Esophagus muscularis mucosa (tissue), 4 donors: ENCODE data around the gene KRT9. TPM values are rescaled to one million over a fixed set of nuclear protein-coding genes. Genes with fewer than 3 reads are reported as not detected.

Experiments
- DNase-seq: peaks from one replicate; pipeline ENCODE4 v3.0.0-alpha.2; 2017; ENCODE audit errors: extremely low spot score
- H3K27ac ChIP-seq, 4 donors: fragments of 200-600 bp; sonication (generic); replicated peaks in 1 of 4; 1 replicate in 3 of 4; 2 replicates in 1 of 4; pipeline ENCODE4 v1.5.1; 2016 to 2019; ENCODE audit warnings: mild to moderate bottlenecking in 1 of 4
- H3K27me3 ChIP-seq, 4 donors: fragments of 200-600 bp; sonication (generic); one replicate each; pipeline versions ENCODE4 v1.5.1 to v1.6.0; 2016 to 2019
- H3K36me3 ChIP-seq, 4 donors: fragments of 200-600 bp; sonication (generic); one replicate each; pipeline ENCODE4 v1.5.1; 2016 to 2019
- H3K4me1 ChIP-seq, 4 donors: fragments of 200-600 bp; sonication (generic); one replicate each; pipeline ENCODE4 v1.5.1; 2016 to 2019
- H3K4me3 ChIP-seq, 4 donors: fragments of 200-600 bp; sonication (generic); 1 replicate in 2 of 4; 2 replicates in 2 of 4; pipeline ENCODE4 v1.5.1; 2016 to 2019; ENCODE audit warnings: mild to moderate bottlenecking in 4 of 4, moderate library complexity in 1 of 4
- H3K9me3 ChIP-seq, 4 donors: fragments of 200-600 bp; sonication (generic); 1 replicate in 3 of 4; 2 replicates in 1 of 4; pipeline ENCODE4 v1.5.1; 2016 to 2019
- EP300 ChIP-seq: sonication (generic); formaldehyde crosslinking; IDR thresholded peaks from one replicate; pipeline ENCODE4 v1.6.1; 2017; ENCODE audit warnings: antibody characterized with exemption
- POLR2A ChIP-seq: fragments of 450-650 bp; IDR thresholded peaks from one replicate; pipeline ENCODE4 v1.6.1; 2017; ENCODE audit warnings: antibody characterized with exemption, moderate library complexity, mild to moderate bottlenecking, low read depth
- POLR2AphosphoS5 ChIP-seq, 2 donors: sonication (generic); formaldehyde crosslinking; IDR thresholded peaks; one replicate each; pipeline ENCODE4 v1.6.1; 2017; ENCODE audit warnings: antibody characterized with exemption in 2 of 2
- WGBS: methylation state at CpG from one replicate; pipeline ENCODE4 v1.1.5; 2018; 5-methylcytosine and 5-hydroxymethylcytosine counted together
- intact Hi-C: fragments of 100-400 bp; cut with DNase I; formaldehyde crosslinking; loops from one replicate; pipeline ENCODE4 v1.15.1; 2023
- total RNA-seq, 4 donors: library from RNA; depleted of rRNA; stranded (reverse); fragments of >200 nt; gene quantifications; one replicate each; pipeline versions ENCODE4 v1.1.0 to v1.2.1, GENCODE V29; 2016
- TF ChIP-seq, protein P1 (sequence below), 3 experiments: fragments of 200-600 bp in 2 of 3; fragments of 450-650 bp in 1 of 3; sonication (generic) in 2 of 3; IDR thresholded peaks; one replicate each; pipeline ENCODE4 v1.5.1; 2017 to 2019; ENCODE audit warnings: antibody characterized with exemption in 3 of 3, mild to moderate bottlenecking in 2 of 3, moderate library complexity in 1 of 3

KRT9 gene
- total RNA-seq, 4 donors from 2014 or later, result not detected

DNA sequence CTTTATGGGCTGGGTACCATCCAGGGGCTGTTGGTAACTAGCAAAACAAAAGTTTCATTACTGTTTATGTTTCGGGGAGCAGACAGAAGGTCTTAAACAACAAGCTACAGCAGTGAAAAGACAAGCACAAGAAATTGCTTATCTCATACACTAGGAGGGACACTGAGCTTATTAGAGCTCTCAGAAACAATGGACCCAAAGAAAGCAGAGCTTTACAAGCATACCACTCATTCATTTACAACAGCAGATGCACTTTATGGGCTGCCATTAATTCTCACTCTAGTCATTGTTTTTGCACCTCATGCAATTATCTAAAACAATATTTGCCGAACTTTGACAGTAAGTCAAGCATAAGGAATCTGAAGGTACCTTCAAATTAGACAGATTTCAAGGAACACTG is 30.7 kb upstream of the KRT9 start:
- WGBS, result 87% methylated on average over 2 of the region's 2 CpGs
- Histone ChIP-seq H3K4me3 (no peak overlapping the region), H3K27ac (no peak overlapping the region), H3K27me3 (peaks cover 0 to 6% (median 0%) of the 10 kb centered on the region in 4 donors), H3K4me1 (no peaks in the 10 kb centered on the region), H3K36me3 (no peaks in the 10 kb centered on the region), H3K9me3 (peaks cover 0 to 19% (median 7%) of the 10 kb centered on the region in 4 donors)
- no peak for TF ChIP-seq EP300
- no peak for TF ChIP-seq POLR2A
- no peak for TF ChIP-seq POLR2AphosphoS5 (IDR thresholded peaks at IDR 0.05)
- TF ChIP-seq, protein P1, sequence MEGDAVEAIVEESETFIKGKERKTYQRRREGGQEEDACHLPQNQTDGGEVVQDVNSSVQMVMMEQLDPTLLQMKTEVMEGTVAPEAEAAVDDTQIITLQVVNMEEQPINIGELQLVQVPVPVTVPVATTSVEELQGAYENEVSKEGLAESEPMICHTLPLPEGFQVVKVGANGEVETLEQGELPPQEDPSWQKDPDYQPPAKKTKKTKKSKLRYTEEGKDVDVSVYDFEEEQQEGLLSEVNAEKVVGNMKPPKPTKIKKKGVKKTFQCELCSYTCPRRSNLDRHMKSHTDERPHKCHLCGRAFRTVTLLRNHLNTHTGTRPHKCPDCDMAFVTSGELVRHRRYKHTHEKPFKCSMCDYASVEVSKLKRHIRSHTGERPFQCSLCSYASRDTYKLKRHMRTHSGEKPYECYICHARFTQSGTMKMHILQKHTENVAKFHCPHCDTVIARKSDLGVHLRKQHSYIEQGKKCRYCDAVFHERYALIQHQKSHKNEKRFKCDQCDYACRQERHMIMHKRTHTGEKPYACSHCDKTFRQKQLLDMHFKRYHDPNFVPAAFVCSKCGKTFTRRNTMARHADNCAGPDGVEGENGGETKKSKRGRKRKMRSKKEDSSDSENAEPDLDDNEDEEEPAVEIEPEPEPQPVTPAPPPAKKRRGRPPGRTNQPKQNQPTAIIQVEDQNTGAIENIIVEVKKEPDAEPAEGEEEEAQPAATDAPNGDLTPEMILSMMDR (IDR thresholded peaks at IDR 0.05), result no peak
- intact Hi-C loops, result no loop called here
- no peak for DNase-seq

DNA sequence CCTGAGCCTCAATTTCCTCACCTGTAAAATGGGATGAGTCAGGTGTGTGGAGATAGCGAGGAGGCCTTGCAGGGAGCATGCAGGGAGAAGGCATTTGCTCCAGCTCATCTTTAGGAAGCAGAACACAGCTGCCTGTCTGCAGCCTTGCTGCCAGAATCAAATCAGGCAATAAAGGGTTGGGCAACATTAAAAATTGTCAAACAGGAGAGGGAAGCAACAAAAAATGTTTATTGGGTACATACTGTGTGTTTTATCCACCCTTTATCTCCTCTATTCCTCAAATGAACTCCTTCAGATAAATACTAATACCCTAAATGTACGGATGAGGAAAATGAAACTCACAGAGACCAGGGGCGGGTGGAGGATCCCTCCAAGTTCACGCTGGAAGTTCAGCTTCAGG is 28.5 kb upstream of the KRT9 start:
- H3K27me3 ChIP-seq, result peaks cover 0 to under 1% (median 0%) of the 10 kb centered on the region in 4 donors
- H3K36me3 ChIP-seq, result no peaks in the 10 kb centered on the region
- intact Hi-C loops, result no loop called here
- DNase-seq, result no peak
- H3K9me3 ChIP-seq, result no peaks in the 10 kb centered on the region
- no peak for TF ChIP-seq EP300
- TF ChIP-seq, protein P1 (IDR thresholded peaks at IDR 0.05), result no peak
- TF ChIP-seq POLR2A, result no peak
- TF ChIP-seq POLR2AphosphoS5 (IDR thresholded peaks at IDR 0.05), result no peak
- H3K4me3 ChIP-seq, result no peak overlapping the region
- WGBS, result 65% methylated on average over 4 of the region's 4 CpGs
- H3K4me1 ChIP-seq, result no peaks in the 10 kb centered on the region
- no peak overlapping the region for H3K27ac ChIP-seq

DNA sequence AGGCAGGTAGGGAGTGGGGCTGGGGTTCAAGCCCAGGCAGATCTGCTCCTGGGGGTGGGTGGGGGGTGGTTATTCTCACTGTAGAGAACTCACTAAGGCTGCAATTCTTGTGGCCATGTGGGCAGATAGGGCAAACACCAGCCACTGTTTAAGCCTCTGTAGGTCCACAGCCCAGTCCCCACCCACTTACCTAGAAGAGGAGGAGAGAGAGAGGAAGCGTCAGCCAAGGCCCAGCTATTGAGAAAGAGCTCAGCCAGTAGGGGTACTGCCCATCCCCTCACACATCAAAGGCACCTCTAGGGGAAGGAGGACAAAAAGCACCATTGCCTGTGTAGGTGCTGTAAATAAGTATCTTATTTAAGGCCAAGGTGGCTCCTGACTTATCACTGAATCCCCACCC is 27.8 kb upstream of the KRT9 start:
- Histone ChIP-seq H3K27me3 (no peaks in the 10 kb centered on the region), H3K36me3 (no peaks in the 10 kb centered on the region), H3K4me3 (no peak overlapping the region), H3K27ac (no peak overlapping the region), H3K4me1 (no peaks in the 10 kb centered on the region), H3K9me3 (no peaks in the 10 kb centered on the region)
- WGBS, result 100% methylated on average over 1 of the region's 1 CpG
- intact Hi-C loops, result no loop called here
- TF ChIP-seq EP300 (no peak), POLR2AphosphoS5 (IDR thresholded peaks at IDR 0.05) (no peak), POLR2A (no peak)
- TF ChIP-seq, protein P1 (IDR thresholded peaks at IDR 0.05), result no peak
- DNase-seq, result no peak

DNA sequence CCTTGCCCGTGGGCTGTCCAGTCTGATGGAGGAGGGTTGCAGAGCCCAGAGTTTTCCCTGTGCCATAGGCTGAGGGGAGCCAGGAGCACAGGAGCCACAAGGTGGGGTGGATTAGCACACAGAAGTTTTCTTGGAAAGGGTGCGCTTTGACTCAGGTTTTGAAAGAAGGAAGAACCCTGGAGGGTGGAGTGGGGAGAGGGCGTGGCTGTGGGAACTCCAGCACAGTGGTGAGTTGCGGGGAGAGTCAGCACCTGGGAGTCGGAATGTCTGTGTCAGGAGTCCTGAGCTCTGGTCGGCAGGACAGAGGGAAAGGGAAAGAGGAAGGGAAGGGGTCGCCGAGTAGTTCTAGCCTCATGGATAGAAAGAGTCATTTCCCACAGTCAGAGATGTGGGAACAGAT is 23.7 kb upstream of the KRT9 start:
- H3K36me3 ChIP-seq, result no peaks in the 10 kb centered on the region
- TF ChIP-seq EP300, result no peak
- no peak for TF ChIP-seq POLR2A
- TF ChIP-seq, protein P1 (IDR thresholded peaks at IDR 0.05), result no peak
- no peak for TF ChIP-seq POLR2AphosphoS5 (IDR thresholded peaks at IDR 0.05)
- peaks cover 0 to 13% (median 0%) of the 10 kb centered on the region in 4 donors for H3K27me3 ChIP-seq
- no peak overlapping the region for H3K4me3 ChIP-seq
- H3K4me1 ChIP-seq, result no peaks in the 10 kb centered on the region
- 72% methylated on average over 8 of the region's 8 CpGs for WGBS
- no peak for DNase-seq
- no peaks in the 10 kb centered on the region for H3K9me3 ChIP-seq
- no peak overlapping the region for H3K27ac ChIP-seq
- intact Hi-C loops, result no loop called here

DNA sequence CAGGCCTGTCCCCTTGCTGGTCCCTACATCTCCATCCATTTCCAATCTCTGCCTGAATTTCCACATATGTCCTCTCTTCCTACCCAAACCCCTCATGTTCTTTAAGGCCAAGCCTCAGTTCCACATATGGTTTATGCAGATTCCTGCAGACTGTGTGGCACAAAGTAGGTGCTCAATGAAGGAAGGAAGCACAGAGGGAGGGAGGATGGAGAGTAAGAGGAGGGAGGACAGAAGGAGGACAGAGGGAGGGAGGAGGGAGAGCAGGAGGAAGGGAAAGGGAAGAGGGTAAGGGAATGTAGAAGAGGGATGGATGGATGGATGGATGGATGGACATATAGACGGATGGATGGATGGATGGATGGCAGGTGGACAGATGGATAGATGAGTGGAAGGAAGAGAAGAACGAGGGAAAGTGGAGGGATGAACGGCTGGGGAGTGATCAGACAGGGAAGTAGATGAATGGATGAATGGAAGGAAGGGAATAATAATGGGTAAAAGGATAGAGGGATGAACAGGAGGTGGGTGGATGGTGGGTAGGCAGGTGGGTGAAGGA is 22.6 kb upstream of the KRT9 start:
- no peak overlapping the region for H3K4me3 ChIP-seq
- DNase-seq, result no peak
- TF ChIP-seq EP300, result no peak
- no peak for TF ChIP-seq POLR2AphosphoS5 (IDR thresholded peaks at IDR 0.05)
- TF ChIP-seq, protein P1 (IDR thresholded peaks at IDR 0.05), result no peak
- no peak for TF ChIP-seq POLR2A
- no peak overlapping the region for H3K27ac ChIP-seq
- intact Hi-C loops, result no loop called here
- H3K36me3 ChIP-seq, result no peaks in the 10 kb centered on the region
- 79% methylated on average over 3 of the region's 3 CpGs for WGBS
- no peaks in the 10 kb centered on the region for H3K9me3 ChIP-seq
- H3K27me3 ChIP-seq, result peaks cover 0 to 18% (median 0%) of the 10 kb centered on the region in 4 donors
- H3K4me1 ChIP-seq, result no peaks in the 10 kb centered on the region
